GM12878 (cell line): ENCODE measurements around the gene DNHD1. TPM values are rescaled to one million over a fixed set of nuclear protein-coding genes. Genes with fewer than 3 reads are reported as not detected.

ENCODE experiments used
- ATAC-seq: fragments of 200-7000 bp; cut with Tn5 transposase; 3 replicates; pipeline ENCODE4 v1.9.1; 2020; ENCODE audit warnings: mild to moderate bottlenecking, moderate library complexity
- BruUV-seq: library from RNA; stranded (reverse); fragments of 400-500 nt; replicated peaks from 2 replicates; lab custom pipeline; 2021; lab: Mats Ljungman, UMichigan
- CTCF ChIA-PET: fragments of 300-600 bp; sonication (Branson Sonifier 250); formaldehyde crosslinking; extraction: SDS; loops from one replicate; lab custom pipeline; 2021; ENCODE audit warnings: inconsistent platforms; lab: Yijun Ruan, JAX
- POLR2A ChIA-PET: fragments of 350-600 bp; formaldehyde crosslinking; extraction: SDS; loops from one replicate; lab custom pipeline; 2021; ENCODE audit warnings: inconsistent platforms; lab: Charles Lee
- RAD21 ChIA-PET: fragments of 300-600 bp; sonication (Branson Sonifier 250); formaldehyde crosslinking; loops from one replicate; lab custom pipeline; 2023; ENCODE audit warnings: antibody characterized with exemption; ENCODE audit not compliant: unreplicated experiment; lab: Charles Lee
- SMC1A ChIA-PET: fragments of 300-600 bp; sonication (Branson Sonifier 250); formaldehyde crosslinking; loops from one replicate; lab custom pipeline; 2023; ENCODE audit not compliant: unreplicated experiment, uncharacterized antibody; lab: Charles Lee
- DNase-seq: peaks from one replicate; pipeline ENCODE4 v3.0.0-alpha.2; 2011; ENCODE audit warnings: low read depth, low spot score
- FAIRE-seq: peaks from 3 replicates; lab custom pipeline; 2011; peaks lifted over from hg19 to GRCh38; lab: Jason Lieb, UNC
- H2AFZ ChIP-seq: 2 replicates; pipeline ENCODE4 v1.6.0; 2011; ENCODE audit warnings: low read depth, low read length, control low read depth; ENCODE audit not compliant: control insufficient read depth
- H3K27ac ChIP-seq: 2 replicates; pipeline ENCODE4 v1.5.1; 2011; ENCODE audit warnings: control low read depth; ENCODE audit not compliant: control insufficient read depth, insufficient read depth
- H3K27me3 ChIP-seq, 2 experiments: replicated peaks in 1 of 2; 2 replicates each; pipeline versions ENCODE4 v1.6.0 to v1.6.1; 2011; ENCODE audit warnings: low read length in 1 of 2; ENCODE audit not compliant: control insufficient read depth in 2 of 2, insufficient read depth in 2 of 2
- H3K36me3 ChIP-seq, 2 experiments: 2 replicates each; pipeline ENCODE4 v1.5.1; 2011; ENCODE audit warnings: low read length in 1 of 2; ENCODE audit not compliant: control insufficient read depth in 2 of 2, insufficient read depth in 2 of 2
- H3K4me1 ChIP-seq: 2 replicates; pipeline ENCODE4 v1.6.1; 2011; ENCODE audit warnings: mild to moderate bottlenecking, low read length, moderate library complexity, mixed read lengths; ENCODE audit not compliant: control insufficient read depth, insufficient read depth
- H3K4me2 ChIP-seq: 2 replicates; pipeline ENCODE4 v1.6.0; 2011; ENCODE audit warnings: control low read depth; ENCODE audit not compliant: control insufficient read depth, insufficient read depth
- H3K4me3 ChIP-seq: fragments of 200-600 bp; sonication (generic); 2 replicates; pipeline ENCODE4 v1.5.1; 2016
- H3K79me2 ChIP-seq: 2 replicates; pipeline ENCODE4 v1.6.0; 2011; ENCODE audit warnings: low read length; ENCODE audit not compliant: control insufficient read depth, insufficient read depth
- H3K9ac ChIP-seq: 2 replicates; pipeline ENCODE4 v1.8.0; 2011; ENCODE audit warnings: low read length, control low read depth, mixed read lengths; ENCODE audit not compliant: control insufficient read depth, insufficient read depth
- H3K9me3 ChIP-seq: replicated peaks from 3 replicates; pipeline ENCODE4 v1.5.1; 2011; ENCODE audit warnings: mild to moderate bottlenecking, low read length; ENCODE audit not compliant: control insufficient read depth, insufficient read depth
- H4K20me1 ChIP-seq: 2 replicates; pipeline ENCODE4 v1.6.0; 2011; ENCODE audit not compliant: control insufficient read depth, insufficient read depth
- ESRRA ChIP-seq: IDR thresholded peaks from 2 replicates; pipeline ENCODE4 v1.6.1; 2012; ENCODE audit warnings: mild to moderate bottlenecking, low read length, improper control_type of control experiment
- FOXK2 ChIP-seq: fragments of 450-650 bp; IDR thresholded peaks from 2 replicates; pipeline ENCODE4 v1.6.1; 2017; ENCODE audit warnings: mild to moderate bottlenecking, moderate library complexity
- IKZF1 ChIP-seq: fragments of 450-650 bp; conservative IDR thresholded peaks from 2 replicates; pipeline ENCODE4 v1.6.1; 2017; ENCODE audit warnings: antibody characterized with exemption, mild to moderate bottlenecking
- MTA2 ChIP-seq: fragments of 450-650 bp; IDR thresholded peaks from 2 replicates; pipeline ENCODE4 v1.6.1; 2016; ENCODE audit warnings: low read depth, mild to moderate bottlenecking, moderate library complexity
- MXI1 ChIP-seq: fragments of 150-350 bp; IDR thresholded peaks from 2 replicates; pipeline ENCODE4 v1.6.1; 2011; ENCODE audit warnings: low read depth, mild to moderate bottlenecking, inconsistent platforms, low read length, improper control_type of control experiment
- NR2C1 ChIP-seq: fragments of 450-650 bp; IDR thresholded peaks from 2 replicates; pipeline ENCODE4 v1.6.1; 2017; ENCODE audit warnings: antibody characterized with exemption, mild to moderate bottlenecking, moderate library complexity
- POLR2AphosphoS2 ChIP-seq: IDR thresholded peaks from 2 replicates; pipeline ENCODE4 v1.6.1; 2011; ENCODE audit warnings: low read depth, mild to moderate bottlenecking, low read length, improper control_type of control experiment, moderate library complexity
- SUPT20H ChIP-seq: IDR thresholded peaks from 2 replicates; pipeline ENCODE4 v1.6.1; 2011; ENCODE audit warnings: low read depth, mild to moderate bottlenecking, low read length, moderate library complexity, borderline replicate concordance; ENCODE audit not compliant: control insufficient read depth
- TARDBP ChIP-seq: IDR thresholded peaks from 2 replicates; pipeline ENCODE4 v1.6.1; 2016; ENCODE audit warnings: borderline replicate concordance
- ZNF24 ChIP-seq: fragments of 450-650 bp; IDR thresholded peaks from 2 replicates; pipeline ENCODE4 v1.6.1; 2017; ENCODE audit warnings: antibody characterized with exemption, mild to moderate bottlenecking
- WGBS: methylation state at CpG from one replicate; pipeline ENCODE4 v1.1.6; 2016; ENCODE audit warnings: low lambda C conversion rate; ENCODE audit not compliant: insufficient replicate concordance, insufficient coverage; ENCODE audit errors: missing lambda C conversion rate; 5-methylcytosine and 5-hydroxymethylcytosine counted together
- in situ Hi-C: fragments of 300-500 bp; cut with MboI; formaldehyde crosslinking; loops from 9 replicates; pipeline ENCODE4 v1.14.3; 2018; ENCODE audit warnings: mixed read lengths
- intact Hi-C: fragments of 100-400 bp; cut with micrococcal nuclease; formaldehyde crosslinking; loops from one replicate; pipeline ENCODE4 v1.14.2; 2022; ENCODE audit not compliant: unreplicated experiment
- polyA plus RNA-seq, 11 experiments: library from polyadenylated mRNA; depleted of rRNA in 4 of 11; unstranded in 6 of 11; stranded (reverse) in 5 of 11; fragments of >200 nt; fragmentation: Nextera tagmentation in 4 of 11; fragmentation: Illumina TruSeq in 1 of 11; extraction: Ambion mirVana in 4 of 11; extraction: Trizol in 1 of 11; gene quantifications; 1 replicate in 1 of 11; 2 replicates in 10 of 11; pipeline versions ENCODE4 v1.2.1 to v1.2.3, GENCODE V29; 2011 to 2016; ENCODE audit warnings: inconsistent platforms in 2 of 11, missing spikeins in 2 of 11, low read depth in 1 of 11
- total RNA-seq, 4 experiments: library from RNA; depleted of rRNA in 3 of 4; stranded (reverse); fragments of >200 nt in 3 of 4; fragmentation: Illumina TruSeq in 1 of 4; extraction: Trizol in 1 of 4; gene quantifications; 2 replicates each; pipeline versions ENCODE4 v1.2.1 to v1.2.3, GENCODE V29; 2013 to 2021
- TF ChIP-seq, protein P1 (sequence below): fragments of 450-650 bp; formaldehyde crosslinking; IDR thresholded peaks from 2 replicates; pipeline ENCODE4 v1.4.0; 2020; ENCODE audit warnings: mild to moderate bottlenecking, moderate library complexity
- TF ChIP-seq, protein P2 (sequence below): fragments of 450-650 bp; IDR thresholded peaks from 2 replicates; pipeline ENCODE4 v1.6.1; 2017; ENCODE audit warnings: mild to moderate bottlenecking, moderate library complexity

Gene DNHD1
- total and polyA plus RNA-seq, 10 of the 15 experiments (the other 5 are each of a cell fraction or from before 2014, with no cell fraction given) = 0.99 to 16.9 (median 8.6) TPM

DNA sequence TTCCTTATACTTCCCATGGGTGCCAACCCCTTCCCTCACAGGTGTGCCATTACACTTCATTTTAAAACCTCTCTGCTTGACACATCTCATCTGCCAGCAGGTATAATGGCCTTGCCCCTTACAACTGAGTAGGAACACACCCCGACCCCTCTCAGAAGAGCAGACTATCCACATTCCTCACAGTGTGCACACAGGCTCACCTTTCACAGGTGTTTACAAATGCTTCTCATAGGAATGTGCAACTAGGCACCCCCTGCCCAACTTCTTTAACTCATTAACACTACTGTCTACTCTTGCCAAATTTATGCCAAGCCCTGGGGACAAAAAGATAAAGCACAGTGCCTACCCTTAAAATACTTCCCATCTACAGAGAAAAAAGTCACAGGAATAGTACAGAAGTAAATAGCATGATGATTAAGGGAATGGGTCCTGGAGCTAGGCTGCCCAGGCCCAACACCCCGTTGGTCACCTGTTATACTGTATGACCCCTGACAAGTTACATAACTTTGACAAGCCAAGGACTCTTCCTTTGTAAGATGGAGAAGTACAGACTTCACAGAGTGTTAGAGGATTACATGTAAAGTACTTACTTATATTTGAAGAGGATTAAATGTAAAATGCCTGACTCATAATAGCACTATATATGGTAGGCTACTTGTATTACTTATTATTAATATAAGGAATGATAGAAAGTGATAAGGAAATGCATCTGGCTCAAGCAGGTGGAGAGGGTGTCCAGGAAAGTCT, 38.6 kb upstream of the DNHD1 start:
- POLR2A ChIA-PET = no interaction called here

More for the DNA sequence above, 38.6 kb upstream of the DNHD1 start:
- Histone ChIP-seq H3K4me1 (no peaks in the 10 kb centered on the region), H3K9me3 (no peaks in the 10 kb centered on the region), H2AFZ (no peak overlapping the region), H3K4me2 (no peak overlapping the region), H3K27ac (no peak overlapping the region), H3K36me3 (no peaks in the 10 kb centered on the region; a peak in 1 of 4 replicates), H4K20me1 (no peaks in the 10 kb centered on the region), H3K4me3 (no peak overlapping the region), H3K27me3 (no peaks in the 10 kb centered on the region), H3K79me2 (no peaks in the 10 kb centered on the region), H3K9ac (no peak overlapping the region)
- TF ChIP-seq IKZF1 = no peak
- TF ChIP-seq ESRRA = no peak
- TF ChIP-seq POLR2AphosphoS2 = no peak
- TF ChIP-seq, protein P1, sequence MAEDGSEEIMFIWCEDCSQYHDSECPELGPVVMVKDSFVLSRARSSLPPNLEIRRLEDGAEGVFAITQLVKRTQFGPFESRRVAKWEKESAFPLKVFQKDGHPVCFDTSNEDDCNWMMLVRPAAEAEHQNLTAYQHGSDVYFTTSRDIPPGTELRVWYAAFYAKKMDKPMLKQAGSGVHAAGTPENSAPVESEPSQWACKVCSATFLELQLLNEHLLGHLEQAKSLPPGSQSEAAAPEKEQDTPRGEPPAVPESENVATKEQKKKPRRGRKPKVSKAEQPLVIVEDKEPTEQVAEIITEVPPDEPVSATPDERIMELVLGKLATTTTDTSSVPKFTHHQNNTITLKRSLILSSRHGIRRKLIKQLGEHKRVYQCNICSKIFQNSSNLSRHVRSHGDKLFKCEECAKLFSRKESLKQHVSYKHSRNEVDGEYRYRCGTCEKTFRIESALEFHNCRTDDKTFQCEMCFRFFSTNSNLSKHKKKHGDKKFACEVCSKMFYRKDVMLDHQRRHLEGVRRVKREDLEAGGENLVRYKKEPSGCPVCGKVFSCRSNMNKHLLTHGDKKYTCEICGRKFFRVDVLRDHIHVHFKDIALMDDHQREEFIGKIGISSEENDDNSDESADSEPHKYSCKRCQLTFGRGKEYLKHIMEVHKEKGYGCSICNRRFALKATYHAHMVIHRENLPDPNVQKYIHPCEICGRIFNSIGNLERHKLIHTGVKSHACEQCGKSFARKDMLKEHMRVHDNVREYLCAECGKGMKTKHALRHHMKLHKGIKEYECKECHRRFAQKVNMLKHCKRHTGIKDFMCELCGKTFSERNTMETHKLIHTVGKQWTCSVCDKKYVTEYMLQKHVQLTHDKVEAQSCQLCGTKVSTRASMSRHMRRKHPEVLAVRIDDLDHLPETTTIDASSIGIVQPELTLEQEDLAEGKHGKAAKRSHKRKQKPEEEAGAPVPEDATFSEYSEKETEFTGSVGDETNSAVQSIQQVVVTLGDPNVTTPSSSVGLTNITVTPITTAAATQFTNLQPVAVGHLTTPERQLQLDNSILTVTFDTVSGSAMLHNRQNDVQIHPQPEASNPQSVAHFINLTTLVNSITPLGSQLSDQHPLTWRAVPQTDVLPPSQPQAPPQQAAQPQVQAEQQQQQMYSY = no peak
- no peak for TF ChIP-seq SUPT20H
- no peak for TF ChIP-seq NR2C1
- TF ChIP-seq TARDBP = no peak
- TF ChIP-seq MXI1 = no peak
- TF ChIP-seq ZNF24 = no peak
- no peak for TF ChIP-seq FOXK2
- TF ChIP-seq MTA2 = no peak
- TF ChIP-seq, protein P2, sequence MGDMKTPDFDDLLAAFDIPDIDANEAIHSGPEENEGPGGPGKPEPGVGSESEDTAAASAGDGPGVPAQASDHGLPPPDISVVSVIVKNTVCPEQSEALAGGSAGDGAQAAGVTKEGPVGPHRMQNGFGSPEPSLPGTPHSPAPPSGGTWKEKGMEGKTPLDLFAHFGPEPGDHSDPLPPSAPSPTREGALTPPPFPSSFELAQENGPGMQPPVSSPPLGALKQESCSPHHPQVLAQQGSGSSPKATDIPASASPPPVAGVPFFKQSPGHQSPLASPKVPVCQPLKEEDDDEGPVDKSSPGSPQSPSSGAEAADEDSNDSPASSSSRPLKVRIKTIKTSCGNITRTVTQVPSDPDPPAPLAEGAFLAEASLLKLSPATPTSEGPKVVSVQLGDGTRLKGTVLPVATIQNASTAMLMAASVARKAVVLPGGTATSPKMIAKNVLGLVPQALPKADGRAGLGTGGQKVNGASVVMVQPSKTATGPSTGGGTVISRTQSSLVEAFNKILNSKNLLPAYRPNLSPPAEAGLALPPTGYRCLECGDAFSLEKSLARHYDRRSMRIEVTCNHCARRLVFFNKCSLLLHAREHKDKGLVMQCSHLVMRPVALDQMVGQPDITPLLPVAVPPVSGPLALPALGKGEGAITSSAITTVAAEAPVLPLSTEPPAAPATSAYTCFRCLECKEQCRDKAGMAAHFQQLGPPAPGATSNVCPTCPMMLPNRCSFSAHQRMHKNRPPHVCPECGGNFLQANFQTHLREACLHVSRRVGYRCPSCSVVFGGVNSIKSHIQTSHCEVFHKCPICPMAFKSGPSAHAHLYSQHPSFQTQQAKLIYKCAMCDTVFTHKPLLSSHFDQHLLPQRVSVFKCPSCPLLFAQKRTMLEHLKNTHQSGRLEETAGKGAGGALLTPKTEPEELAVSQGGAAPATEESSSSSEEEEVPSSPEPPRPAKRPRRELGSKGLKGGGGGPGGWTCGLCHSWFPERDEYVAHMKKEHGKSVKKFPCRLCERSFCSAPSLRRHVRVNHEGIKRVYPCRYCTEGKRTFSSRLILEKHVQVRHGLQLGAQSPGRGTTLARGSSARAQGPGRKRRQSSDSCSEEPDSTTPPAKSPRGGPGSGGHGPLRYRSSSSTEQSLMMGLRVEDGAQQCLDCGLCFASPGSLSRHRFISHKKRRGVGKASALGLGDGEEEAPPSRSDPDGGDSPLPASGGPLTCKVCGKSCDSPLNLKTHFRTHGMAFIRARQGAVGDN = no peak
- ATAC-seq (no peak), DNase-seq (no peak), FAIRE-seq (no peak)
- CTCF ChIA-PET = interaction anchor here (4.7 kb wide), 1 partner anchor 14 kb away, joined by 23 read pairs; no protein-coding TSS in a partner anchor
- SMC1A ChIA-PET = interaction anchor here (0.9 to 1.5 kb wide), 2 partner anchors 10 to 77 kb away, joined by 3 to 4 read pairs; no protein-coding TSS in a partner anchor
- RAD21 ChIA-PET = no interaction called here
- no TSS peak for BruUV-seq
- 4% methylated on average over 2 of the region's 2 CpGs for WGBS
- intact Hi-C loops (no loop called here), in situ Hi-C loops (no loop called here)
